ENCODE measurements around the gene SLC16A5. TPM values are rescaled to one million over a fixed set of nuclear protein-coding genes. Genes with fewer than 3 reads are reported as not detected.

SLC16A5 gene
- total RNA-seq, 2 experiments from 2014 or later = not detected

DNA sequence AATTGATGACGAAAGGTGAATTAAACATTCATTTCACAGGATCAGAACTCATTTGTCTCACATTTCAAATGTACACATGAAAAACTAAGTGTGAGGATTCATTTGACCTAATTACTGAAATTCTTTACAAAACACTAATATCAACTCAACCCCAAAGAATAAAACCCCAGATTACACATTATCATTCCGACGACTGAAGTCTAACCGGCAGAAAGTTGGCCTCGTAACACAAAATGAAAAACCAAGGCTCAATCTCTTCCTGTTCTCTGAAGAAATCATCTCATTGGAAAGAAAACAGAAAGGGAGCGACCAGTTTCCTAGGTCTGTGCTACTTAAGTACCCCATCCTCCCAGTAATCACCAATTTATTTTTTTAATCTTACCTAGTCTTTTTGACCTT is 64.8 kb downstream of the SLC16A5 start:
- Histone ChIP-seq H3K79me2 (ENCODE audit: insufficient read depth, low read depth, low read length) (peaks cover 64% of the 10 kb centered on the region), H3K36me3 (ENCODE audit: insufficient read depth, low read length) (peaks cover 38% of the 10 kb centered on the region), H3K27ac (ENCODE audit: low read depth, low read length, poor library complexity, severe bottlenecking) (peak overlapping the region; percentile 56), H2AFZ (ENCODE audit: low read length) (no peak overlapping the region; the same call in 1 of the 2 replicates), H3K4me2 (ENCODE audit: low read length) (peak overlapping the region; percentile 95), H3K4me3 (ENCODE audit: low read depth, low read length, poor library complexity, severe bottlenecking) (peak overlapping the region; percentile 75), H3K4me1 (ENCODE audit: insufficient read depth, low read length, poor library complexity, severe bottlenecking) (peaks cover 24% of the 10 kb centered on the region), H3K9me2 (ENCODE audit: insufficient read depth, low read length) (no peaks in the 10 kb centered on the region), H3K9me3 (ENCODE audit: low read length) (no peaks in the 10 kb centered on the region), H4K20me1 (ENCODE audit: insufficient read depth, low read length) (peaks cover 15% of the 10 kb centered on the region; the same call in 1 of the 2 replicates)
- DNase-seq (ENCODE audit: low spot score) = no peak
- POLR2A ChIA-PET = interaction anchor here (1.0 to 1.1 kb wide), 2 partner anchors 14 to 53 kb away, joined by 3 to 4 read pairs; partner anchors contain the start of gene NUP85
- TF ChIP-seq, protein P1, sequence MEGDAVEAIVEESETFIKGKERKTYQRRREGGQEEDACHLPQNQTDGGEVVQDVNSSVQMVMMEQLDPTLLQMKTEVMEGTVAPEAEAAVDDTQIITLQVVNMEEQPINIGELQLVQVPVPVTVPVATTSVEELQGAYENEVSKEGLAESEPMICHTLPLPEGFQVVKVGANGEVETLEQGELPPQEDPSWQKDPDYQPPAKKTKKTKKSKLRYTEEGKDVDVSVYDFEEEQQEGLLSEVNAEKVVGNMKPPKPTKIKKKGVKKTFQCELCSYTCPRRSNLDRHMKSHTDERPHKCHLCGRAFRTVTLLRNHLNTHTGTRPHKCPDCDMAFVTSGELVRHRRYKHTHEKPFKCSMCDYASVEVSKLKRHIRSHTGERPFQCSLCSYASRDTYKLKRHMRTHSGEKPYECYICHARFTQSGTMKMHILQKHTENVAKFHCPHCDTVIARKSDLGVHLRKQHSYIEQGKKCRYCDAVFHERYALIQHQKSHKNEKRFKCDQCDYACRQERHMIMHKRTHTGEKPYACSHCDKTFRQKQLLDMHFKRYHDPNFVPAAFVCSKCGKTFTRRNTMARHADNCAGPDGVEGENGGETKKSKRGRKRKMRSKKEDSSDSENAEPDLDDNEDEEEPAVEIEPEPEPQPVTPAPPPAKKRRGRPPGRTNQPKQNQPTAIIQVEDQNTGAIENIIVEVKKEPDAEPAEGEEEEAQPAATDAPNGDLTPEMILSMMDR (conservative IDR thresholded peaks at IDR 0.05; ENCODE audit: low read length) = no peak
- TF ChIP-seq EZH2phosphoT487 (IDR thresholded peaks at IDR 0.05; ENCODE audit: borderline replicate concordance, low read depth, low read length) = no peak
- CTCF ChIA-PET (ENCODE audit: unreplicated experiment) = no interaction called here
- no TSS peak for BruUV-seq (replicated peaks)
- intact Hi-C loops (cut with micrococcal nuclease; ENCODE audit: unreplicated experiment) = loop anchor here (2.0 kb wide), 2 partner anchors 18 to 38 kb away; no protein-coding TSS in a partner anchor

DNA sequence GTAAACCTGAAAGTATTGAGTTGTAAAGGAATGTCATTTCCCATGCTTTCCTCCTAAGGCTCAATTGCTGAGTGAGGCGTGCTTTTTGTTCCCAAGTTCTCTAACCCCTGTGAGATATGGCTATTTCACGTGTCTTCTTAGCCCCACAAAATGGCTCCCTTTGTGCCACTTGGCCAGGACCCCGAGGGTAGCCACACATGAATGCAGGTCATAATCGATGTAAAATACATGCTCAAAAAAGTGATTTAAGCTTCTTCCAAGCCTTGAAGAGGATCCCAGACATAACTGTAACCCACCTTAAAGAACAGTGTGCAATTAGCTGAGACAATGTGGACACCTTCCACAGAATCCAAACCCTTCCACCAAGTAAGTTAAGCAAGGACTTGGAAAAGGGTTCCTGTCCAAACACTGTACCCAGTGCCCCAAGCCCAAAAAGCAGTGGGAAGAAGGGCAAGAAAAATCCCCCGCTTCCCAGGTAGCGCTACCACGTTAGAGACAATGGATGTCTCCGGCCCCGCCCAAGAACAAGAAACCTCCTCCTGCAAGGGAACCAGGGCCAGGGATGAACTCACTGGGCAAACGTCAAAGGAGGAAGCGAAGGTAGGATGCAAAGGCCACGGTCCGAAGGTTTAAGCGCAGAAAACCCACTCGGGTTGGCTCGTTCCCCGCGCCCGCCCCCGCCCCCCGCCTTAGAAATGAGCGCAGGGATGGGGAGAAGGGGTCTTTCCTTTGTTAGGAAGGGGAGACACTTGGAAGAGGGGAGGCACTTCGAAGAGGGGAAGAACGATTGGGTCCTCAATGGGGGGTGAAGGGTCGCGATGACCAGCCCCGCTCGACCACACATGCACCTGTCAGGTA is 65.4 kb downstream of the SLC16A5 start:
- H3K4me3 ChIP-seq (ENCODE audit: low read depth, low read length, poor library complexity, severe bottlenecking) = peak overlapping the region; percentile 75
- intact Hi-C loops (cut with micrococcal nuclease; ENCODE audit: unreplicated experiment) = loop anchor here (2.0 kb wide), 2 partner anchors 18 to 38 kb away; no protein-coding TSS in a partner anchor
- CTCF ChIA-PET (ENCODE audit: unreplicated experiment) = no interaction called here

More for the DNA sequence above, 65.4 kb downstream of the SLC16A5 start:
- POLR2A ChIA-PET = interaction anchor here (1.0 to 1.1 kb wide), 2 partner anchors 15 to 53 kb away, joined by 3 to 4 read pairs; partner anchors contain the start of gene NUP85
- H3K4me1 ChIP-seq (ENCODE audit: insufficient read depth, low read length, poor library complexity, severe bottlenecking) = peaks cover 24% of the 10 kb centered on the region
- H3K9me2 ChIP-seq (ENCODE audit: insufficient read depth, low read length) = no peaks in the 10 kb centered on the region
- H2AFZ ChIP-seq (ENCODE audit: low read length) = peak overlapping the region; percentile 13; the same call in 1 of the 2 replicates
- peaks cover 15% of the 10 kb centered on the region; the same call in 1 of the 2 replicates for H4K20me1 ChIP-seq (ENCODE audit: insufficient read depth, low read length)
- H3K9me3 ChIP-seq (ENCODE audit: low read length) = no peaks in the 10 kb centered on the region
- no TSS peak for BruUV-seq (replicated peaks)
- peaks cover 32% of the 10 kb centered on the region for H3K36me3 ChIP-seq (ENCODE audit: insufficient read depth, low read length)
- H3K79me2 ChIP-seq (ENCODE audit: insufficient read depth, low read depth, low read length) = peaks cover 60% of the 10 kb centered on the region
- H3K4me2 ChIP-seq (ENCODE audit: low read length) = peak overlapping the region; percentile 95
- TF ChIP-seq, protein P1 (conservative IDR thresholded peaks at IDR 0.05; ENCODE audit: low read length) = no peak
- no peak for TF ChIP-seq EZH2phosphoT487 (IDR thresholded peaks at IDR 0.05; ENCODE audit: borderline replicate concordance, low read depth, low read length)
- peak; percentile 75 for DNase-seq (ENCODE audit: low spot score)
- peak overlapping the region; percentile 56 for H3K27ac ChIP-seq (ENCODE audit: low read depth, low read length, poor library complexity, severe bottlenecking)

Measured in OCI-LY7 (cell line).